GM19438 (cell line): ENCODE measurements around the gene KLRG1.

Experiments used
- ATAC-seq: cut with Tn5 transposase; IDR thresholded peaks from one replicate; pipeline ENCODE4 v1.9.1; 2021; ENCODE audit warnings: low read depth; ENCODE audit not compliant: unreplicated experiment

KLRG1 gene

GRCh38 chr12:8989413-8989812, at the start of gene KLRG1:
Gene KLRG1 (plus strand): TSS chr12:8989546. CDS start chr12:8989636, 90 bp downstream.
- ATAC-seq: no peak

DNA sequence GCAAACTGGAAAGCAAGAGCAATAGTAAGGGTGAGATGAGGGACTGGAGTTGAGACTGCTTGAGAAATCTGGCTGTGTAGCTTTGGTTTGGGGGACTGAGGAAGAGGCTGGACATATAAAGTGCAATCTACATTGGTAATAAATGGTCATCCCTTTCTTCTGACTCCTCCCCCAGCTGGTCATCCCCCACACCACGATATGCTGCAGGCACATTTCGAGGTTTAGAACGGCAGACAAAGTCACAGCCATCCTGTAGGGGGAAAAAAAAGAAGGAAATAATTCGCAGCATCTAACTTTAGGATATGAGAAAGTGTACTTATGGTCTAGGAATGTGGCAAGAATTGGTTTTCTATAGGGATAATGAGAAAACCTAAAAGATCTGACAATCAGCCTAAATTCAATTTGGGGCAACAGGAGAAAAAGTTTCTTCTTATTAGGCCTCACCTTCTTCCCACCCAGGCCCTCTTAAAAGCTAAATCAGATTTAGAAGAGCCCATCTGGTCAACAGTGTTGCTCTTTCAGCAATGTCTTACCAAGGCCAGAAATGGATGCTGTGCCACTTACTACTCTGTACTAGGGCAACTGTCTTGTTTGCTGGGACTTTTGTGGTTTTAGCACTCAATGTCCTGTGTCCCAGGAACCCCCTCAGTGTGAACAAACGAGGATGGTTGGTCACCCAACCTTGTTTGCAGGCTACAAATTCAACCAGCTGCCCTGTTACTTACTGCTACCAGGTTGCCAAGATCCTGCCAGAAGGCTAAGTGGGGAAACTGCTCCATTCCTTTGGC, 47.5 kb upstream of the KLRG1 start:
- ATAC-seq: no peak

DNA sequence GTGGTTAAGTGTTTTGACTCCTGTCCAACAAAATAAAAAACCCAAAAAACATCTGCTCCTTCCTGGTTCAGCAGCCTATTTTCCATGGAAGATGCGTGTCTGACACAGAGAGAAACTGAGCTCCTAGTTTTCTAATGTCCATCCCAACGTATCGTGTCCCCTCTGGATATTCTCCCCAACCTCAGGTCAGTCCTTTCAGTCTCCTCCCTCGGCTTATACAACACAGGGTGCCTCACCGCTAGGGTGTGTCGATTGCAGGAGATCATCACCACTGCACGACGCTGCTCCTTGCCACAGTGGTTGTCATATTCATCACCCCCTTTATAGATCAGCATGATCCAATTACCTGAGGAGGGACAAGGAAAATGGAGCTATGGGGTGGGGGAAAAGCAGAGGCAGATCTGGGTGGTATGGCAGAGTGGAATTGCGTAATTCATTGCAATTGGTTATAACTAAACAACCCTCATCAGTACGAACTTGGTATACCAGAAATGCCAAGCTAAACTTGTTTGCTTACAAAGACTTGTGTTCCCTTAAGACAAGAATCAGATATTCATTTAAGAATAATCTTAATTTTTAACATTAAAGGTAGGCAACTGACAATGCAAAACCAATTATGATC, 45.7 kb upstream of the KLRG1 start:
- ATAC-seq: no peak

DNA sequence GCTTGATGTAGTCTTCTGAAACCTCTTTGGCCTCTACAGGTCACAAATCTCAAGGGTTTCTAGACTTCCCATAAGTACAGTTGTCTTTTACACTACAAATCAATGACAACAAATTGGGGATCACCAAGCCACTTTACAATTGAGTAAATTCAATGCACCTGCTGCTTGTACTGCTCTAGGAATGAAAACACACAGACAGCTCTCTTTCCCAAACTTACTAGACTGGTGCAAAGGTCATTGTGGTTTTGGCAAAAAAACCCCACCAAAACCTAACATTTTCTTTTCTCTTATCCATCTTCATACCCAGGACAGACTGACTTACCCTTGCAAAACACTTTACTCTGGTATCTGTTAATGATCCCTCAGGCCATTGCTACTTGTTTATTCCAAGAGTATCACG, 42.6 kb upstream of the KLRG1 start:
- ATAC-seq: no peak

DNA sequence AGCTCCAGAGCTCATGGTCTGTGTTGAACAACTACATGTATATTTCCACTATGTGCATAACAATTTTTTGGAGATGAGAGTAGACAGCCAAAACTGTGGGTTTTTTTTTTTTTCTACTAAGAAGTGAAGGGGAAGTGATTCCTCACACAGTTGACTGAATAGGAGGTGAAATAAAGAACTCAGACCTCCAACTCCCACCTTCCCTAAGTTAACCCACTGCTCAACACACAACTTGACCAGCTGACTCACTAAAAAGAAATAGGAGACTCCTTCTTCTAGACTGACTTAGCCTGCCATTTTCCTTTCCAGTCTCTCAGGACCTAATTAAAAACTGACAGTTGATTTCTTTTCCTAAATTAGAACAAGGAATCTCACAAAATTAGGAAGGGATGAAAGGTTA, 41.6 kb upstream of the KLRG1 start:
- ATAC-seq: no peak

DNA sequence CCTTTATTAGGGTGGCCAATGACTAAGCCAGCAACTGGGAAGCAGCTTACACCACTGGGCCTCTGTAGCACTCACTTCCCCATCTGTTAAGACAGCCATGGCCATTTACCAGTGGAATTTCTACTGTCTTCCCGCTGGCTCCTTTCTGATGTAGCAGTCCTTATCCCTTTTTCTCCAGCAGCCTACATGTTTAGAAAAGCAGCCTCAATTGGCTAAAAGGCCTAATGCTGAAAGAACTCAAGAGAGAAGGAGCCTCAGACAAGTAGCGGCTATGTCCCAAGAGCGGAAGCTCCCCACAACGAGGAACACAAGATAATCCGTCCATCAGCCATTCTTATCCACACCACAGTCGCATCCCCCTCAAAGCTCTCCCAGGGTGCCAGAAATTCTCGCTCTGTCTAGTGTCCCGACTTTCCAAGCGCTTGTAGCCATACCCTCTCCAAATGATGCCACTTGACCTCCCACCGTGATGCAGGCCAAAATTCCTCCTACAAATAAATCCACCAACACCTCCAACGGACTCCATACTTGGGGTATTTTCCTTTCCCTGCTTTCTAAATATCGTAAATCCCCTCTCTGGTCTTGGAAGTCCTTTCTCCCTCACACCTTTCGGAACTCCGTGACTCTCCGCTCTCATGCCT, 40.5 kb upstream of the KLRG1 start:
- no peak for ATAC-seq

DNA sequence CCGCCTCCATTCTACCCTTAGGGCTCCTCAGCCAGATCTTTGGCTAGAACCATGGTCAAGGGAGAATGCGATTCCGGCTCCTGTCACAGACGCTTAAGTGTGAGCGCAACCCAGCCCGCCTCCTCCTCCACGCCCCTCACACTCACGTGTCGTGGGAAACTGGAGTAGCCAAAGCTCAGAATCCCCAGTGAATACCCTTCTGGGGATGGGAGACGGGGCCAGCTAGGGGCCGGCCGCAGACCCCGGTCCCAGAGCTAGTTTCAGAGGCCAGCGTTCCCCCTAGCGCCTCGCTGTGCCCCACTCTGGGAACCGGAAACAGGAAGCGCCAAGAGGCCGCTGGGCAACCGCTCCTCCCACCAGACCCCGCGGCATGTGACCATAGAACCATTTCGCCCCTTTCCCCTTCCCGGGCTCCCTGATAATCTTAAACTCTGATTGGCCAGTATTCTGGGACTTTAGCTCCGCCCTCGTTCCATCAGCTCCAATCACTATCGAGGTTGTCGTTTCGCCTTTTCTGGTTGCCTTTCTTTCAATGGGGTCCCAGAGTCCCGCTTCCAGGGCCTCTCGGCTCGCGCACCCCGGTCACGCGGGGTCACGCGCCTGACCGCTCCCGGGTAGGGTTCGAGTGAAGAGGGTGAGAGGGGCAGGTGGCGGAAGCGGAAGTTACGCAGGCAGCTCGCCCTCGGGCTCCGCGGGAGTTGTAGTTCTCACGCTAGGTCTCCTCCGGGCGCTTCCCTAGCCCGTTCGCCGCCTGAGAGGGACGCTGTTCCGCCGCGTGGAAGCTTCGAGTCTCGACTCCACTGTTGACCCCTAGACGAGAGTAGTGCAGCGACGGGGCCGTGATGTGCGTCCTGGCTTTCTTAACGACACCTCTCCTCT, 39.8 kb upstream of the KLRG1 start, which contains the start of gene M6PR:
TSS of gene M6PR (minus strand) at position 304 of the 879 bp plus-strand sequence. CDS start 3,241 bp downstream, outside the sequence.
- ATAC-seq: peak; percentile 88

DNA sequence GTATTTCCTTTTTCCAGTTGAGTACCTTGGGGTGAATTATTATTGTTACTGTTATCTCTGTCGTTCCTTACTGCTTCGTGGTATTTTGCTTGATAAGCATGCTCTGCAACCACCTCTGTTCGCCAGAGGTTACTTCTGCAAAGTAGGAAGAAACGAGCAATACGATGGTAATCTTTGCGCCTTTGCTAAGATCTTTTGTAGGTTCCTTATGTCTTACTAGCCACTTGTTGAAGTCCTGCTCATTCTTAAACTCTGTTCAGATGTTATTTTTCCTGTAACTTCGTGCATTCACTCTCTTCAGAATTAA, 39.2 kb upstream of the KLRG1 start:
- peak; percentile 4 for ATAC-seq

DNA sequence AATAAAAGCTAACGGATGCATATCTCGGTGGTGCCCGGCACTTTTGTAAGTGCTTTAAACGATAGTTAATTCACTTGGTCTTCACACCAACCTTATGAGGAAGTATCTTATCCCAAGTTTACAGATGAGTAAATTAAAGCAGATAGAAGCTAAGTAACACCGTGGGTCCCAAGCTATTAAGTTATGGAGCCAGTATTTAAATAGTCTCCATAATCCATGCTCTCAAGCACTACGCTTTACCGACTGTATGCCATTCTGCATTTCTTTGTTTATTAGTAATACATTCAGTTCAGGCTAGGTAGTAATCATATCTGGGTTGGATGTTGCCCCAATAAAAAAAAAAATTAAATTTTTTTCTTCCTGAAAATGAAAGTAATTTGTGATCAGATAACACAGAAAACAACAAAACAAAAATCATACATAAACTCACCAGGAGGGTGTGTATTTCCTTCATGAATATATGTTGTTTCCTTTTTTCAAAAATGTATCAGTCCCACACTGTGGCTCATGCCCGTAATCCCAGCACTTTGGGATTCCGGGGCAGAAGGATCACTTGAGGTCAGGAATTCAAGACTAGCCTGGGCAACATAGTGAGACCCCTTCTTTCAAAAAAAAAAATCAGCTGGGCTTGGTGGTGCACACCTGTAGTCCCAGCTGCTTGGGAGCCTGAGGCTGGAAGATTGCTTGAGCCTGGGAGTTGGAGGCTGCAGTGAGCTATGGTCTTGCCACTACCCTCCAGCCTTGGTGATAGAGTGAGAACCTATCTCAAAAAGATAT, 38.5 kb upstream of the KLRG1 start:
- ATAC-seq: no peak

DNA sequence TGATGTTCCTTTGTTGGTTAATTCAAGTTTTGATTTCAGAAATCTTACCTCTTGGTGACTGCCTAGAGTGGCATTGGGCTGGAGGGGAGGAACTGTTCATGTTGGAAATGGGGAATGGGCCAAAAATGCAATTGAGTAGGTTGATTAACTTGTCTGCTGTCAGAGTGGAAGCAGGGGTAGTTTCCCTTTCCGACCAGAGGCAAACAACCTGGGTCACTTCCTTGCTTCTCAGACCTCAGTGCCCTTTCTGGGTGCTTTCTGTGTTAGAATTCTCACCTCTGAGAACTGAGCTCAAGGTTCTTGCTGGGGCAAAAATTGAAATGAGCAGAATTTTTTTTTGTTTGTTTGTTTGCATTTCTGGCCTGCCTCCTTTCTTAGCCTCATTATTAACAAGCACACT, 37.6 kb upstream of the KLRG1 start:
- no peak for ATAC-seq

GRCh38 chr12:8953773-8954402, 35.5 kb upstream of the KLRG1 start:
- ATAC-seq: no peak

- ATAC-seq: no peak
These were observed 33.3 kb upstream of the KLRG1 start for GRCh38 chr12:8956073-8956472.

- no peak for ATAC-seq
These were observed 32.6 kb upstream of the KLRG1 start for GRCh38 chr12:8956772-8957171.

DNA sequence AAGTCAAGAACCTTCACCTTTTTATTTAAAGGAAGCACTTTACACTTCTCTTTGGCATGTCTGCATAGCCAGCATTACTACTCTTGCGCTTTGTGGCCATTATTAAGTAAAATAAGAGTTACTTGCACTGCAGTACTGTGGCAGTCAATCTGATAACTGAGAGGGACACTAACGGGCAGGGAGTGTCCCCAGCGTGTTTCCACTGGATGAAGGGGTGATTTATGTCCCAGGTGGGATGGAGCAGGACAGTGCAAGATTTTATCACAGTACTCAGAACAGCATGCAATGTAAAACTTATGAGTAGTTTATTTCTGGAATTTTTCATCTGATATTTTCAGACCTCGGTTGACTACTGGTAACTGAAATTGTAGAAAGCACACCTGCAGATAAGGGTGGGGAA, 31.8 kb upstream of the KLRG1 start:
- ATAC-seq: no peak

DNA sequence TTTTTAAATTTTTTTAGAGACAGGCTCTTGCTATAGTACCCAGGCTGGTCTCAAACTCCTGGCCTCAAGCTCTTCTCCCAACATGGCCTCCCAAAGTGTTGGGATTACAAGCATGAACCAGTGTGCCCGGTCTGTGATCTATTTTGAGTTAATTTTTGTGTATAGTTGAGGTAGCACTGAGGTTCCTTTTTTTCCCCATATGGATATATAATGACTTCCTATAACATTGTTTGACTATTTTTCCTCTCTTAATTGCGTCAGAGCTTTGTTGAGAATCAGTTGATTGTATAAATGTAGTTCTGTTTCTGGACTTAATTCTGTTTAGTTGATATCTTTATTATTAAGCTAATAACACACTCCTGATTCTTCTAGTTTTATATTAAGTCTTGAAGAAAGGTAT, 31.3 kb upstream of the KLRG1 start:
- ATAC-seq: no peak

- no peak for ATAC-seq
These were observed 29.2 kb upstream of the KLRG1 start for GRCh38 chr12:8960176-8960575.

DNA sequence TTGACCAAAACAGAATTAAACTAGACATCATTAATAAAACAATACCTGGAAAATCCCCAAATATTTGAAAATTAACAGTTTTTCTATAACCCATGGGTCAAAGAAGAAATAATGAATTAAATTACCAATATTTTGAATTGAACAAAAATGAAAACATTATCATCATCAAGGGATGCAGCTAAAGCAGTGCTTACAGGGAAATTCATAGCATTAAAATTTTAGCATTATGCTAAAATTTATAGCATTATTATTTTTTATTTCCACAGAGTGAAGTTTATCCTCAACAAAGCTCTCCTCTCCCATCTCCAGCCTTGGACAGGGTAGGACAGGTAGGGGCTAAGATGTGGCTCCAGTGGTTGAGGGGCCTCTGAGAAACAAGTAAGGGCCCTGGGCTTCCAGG, 20.6 kb upstream of the KLRG1 start:
- ATAC-seq: no peak

DNA sequence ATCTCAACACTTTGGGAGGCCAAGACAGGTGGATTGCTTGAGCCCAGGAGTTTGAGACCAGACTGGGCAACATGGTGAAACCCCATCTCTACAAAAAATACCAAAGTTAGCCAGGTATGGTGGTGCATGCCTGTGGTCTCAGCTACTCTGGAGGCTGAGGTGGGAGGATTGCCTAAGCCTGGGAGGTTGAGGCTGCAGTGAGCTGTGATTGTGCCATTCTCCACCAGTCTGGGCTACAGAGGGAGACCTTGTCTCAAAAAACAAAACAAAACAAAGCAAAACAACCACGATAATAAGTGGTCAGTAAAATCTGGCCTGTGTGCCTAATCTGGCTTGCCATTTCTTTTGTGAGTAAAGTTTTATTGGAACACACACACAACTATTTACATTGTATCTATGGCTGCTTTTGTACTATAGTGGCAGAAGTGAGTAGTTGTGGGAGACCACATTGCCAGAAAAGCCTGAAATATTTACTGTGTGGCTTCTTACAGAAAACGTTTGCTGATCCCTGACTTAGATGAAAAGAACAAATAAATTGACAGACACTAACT, 19.4 kb upstream of the KLRG1 start:
- no peak for ATAC-seq

- no peak for ATAC-seq
These were observed 18.9 kb upstream of the KLRG1 start for GRCh38 chr12:8970432-8970831.
